Middle frontal gyrus (tissue), 1 donor: ENCODE results near the gene MT1E.

ENCODE experiments used
- DNase-seq: peaks from one replicate; pipeline ENCODE4 v3.0.0-alpha.2; 2015; ENCODE audit warnings: low spot score; ENCODE audit errors: extremely low spot score

MT1E gene

DNA sequence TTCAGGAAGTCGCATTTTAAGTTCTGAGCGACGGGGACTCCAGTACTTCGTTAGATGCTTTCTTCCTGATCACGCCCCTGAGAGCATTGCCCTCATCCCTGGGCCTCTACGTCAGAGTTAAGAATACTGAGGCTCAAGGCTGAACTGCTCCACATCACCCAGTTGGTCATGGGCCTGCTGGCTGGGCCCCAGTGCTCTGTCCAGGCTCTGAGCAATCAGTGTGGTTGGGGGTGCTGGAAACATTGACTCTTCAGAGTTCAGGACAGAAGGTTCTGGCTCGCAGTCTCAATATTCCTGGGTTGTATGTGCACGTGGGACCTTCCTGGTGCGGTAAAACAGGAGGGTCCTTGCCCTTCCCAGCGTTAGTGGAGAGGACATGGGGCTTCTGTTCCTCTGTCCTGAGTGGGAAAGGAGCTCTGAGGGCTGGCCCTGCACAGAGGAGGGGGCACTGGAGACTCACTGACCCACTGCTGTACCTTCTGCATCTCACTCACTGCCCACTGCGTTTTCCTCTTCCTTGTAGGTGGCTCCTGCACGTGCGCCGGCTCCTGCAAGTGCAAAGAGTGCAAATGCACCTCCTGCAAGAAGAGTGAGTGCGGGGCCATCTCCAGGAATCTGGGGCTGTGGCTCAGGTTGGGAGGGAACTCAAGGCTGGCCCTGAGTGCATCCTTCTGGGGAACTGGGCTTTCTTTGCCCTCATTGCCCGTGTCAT is 518 bp downstream of the MT1E start:
- DNase-seq = no peak

DNA sequence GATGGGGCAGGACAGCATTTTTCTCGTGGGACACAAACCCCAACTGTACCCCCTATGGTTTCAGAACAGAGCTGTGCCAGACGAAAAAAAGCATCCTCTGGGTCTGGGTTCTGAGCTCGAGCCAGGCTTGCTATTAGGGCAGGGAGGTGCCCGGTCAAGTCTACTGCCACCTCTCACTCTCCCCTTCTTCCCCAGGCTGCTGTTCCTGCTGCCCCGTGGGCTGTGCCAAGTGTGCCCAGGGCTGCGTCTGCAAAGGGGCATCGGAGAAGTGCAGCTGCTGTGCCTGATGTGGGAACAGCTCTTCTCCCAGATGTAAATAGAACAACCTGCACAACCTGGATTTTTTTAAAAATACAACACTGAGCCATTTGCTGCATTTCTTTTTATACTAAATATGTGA is 1.1 kb downstream of the MT1E start:
- DNase-seq = no peak

DNA sequence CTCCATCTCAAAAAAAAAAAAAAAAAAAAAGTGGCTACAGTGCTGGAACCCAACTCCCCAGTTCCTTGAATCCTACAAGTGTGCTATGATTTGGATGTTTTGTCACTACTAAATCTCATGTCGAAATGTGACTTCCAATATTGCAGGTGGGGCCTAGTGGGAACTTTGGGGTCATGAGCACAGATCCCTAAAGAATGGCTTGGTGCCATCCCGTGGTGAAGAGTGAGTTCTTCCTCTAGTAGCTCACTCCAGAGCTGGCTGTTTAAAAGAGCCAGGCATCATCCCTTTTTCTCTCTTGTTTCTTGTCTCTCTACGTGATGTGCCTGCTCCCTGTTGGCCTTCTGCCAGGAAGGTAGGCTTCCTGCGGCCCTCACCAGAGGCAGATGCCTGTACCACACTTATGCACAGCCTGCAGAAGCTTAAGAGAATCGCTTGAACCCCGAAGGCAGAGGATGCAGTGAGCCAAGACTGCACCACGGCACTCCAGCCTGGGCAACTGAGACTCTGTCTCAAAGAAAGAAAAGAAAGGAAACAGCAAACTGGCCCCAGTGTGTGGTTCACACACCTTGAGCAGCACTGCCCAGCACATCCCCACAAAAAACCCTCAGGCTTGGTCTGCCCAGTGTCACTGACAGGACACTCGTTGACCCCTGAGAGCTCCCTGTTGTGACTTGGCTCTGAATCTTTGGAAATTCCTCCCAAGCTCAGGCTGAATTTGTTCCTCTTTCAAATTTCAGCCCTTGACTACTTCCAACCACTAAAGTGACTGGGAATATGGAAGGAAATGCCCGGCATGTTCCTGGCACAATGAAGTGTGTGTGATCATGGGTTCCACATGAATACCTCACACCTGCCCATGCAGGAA is 3.1 kb downstream of the MT1E start:
- DNase-seq = no peak

DNA sequence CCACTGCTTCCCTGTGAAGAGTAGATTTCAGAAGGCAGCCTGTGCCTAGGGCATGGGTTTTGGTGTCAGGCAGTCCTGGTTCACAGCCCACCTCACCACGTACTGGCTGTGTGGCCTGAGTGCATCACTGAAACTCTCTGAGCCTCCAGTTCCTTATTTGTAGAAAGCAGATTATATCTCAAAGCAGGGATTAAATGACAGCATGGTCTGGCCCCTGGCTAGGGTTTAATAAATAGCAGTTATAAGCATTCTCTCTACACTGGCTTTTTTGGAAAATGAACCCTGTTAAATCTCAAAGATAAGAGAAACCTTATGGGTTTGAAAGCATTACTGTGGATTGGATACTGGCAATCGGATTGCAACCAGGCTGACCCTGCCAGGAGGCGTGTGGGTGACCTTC is 4.0 kb downstream of the MT1E start:
- no peak for DNase-seq

DNA sequence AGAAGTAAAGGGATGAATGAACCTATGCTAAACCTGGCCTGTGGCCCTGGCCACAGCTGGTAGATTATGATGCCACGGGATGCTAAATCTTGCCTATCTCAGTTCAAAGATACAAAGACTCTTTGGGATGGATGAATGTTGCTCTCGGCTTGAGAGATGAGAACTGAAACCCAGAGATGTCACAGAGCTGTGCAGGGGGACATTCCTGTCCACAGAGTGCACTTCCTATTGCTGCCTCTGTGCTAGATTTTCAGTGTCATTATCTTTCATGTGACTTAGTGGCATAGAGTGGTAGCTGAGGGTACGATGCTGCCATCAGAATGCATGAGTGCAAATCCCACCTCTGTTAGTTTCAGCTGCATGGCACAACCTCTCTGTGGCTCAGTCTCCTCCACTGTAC is 4.6 kb downstream of the MT1E start:
- DNase-seq = no peak

DNA sequence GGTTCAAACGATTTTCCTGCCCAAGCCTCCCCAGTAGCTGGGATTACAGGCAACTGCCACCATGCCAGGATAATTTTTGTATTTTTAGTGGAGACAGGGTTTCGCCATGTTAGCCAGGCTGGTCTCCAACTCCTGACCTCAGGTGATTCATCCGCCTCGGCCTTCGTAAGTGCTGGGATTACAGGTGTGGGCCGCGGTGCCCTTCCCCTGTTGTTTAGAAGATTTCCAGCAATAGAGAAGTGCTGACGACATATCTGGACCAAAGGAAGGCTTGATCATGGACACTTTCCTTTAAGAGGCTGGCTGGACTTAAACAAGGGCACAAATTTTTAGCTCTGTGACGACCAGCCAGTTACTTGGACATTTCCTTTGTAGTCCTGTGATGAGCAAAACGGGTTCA is 5.6 kb downstream of the MT1E start:
- no peak for DNase-seq

DNA sequence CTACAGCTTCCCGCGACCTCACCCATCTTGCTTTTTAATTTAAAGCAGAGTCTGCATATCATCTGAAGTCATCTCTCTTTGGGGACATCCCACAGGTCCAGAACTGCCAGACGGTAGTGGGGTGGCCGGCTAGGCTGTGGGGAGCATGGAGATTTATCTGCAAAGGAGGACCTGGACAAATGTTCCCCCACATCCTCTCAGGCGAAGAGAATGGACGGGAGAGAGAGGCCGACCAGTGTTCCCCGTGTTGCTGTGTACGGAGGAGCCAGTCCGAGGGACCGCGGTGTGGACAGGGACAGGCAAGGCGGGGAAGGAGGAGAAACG is 6.2 kb downstream of the MT1E start:
- DNase-seq = no peak

DNA sequence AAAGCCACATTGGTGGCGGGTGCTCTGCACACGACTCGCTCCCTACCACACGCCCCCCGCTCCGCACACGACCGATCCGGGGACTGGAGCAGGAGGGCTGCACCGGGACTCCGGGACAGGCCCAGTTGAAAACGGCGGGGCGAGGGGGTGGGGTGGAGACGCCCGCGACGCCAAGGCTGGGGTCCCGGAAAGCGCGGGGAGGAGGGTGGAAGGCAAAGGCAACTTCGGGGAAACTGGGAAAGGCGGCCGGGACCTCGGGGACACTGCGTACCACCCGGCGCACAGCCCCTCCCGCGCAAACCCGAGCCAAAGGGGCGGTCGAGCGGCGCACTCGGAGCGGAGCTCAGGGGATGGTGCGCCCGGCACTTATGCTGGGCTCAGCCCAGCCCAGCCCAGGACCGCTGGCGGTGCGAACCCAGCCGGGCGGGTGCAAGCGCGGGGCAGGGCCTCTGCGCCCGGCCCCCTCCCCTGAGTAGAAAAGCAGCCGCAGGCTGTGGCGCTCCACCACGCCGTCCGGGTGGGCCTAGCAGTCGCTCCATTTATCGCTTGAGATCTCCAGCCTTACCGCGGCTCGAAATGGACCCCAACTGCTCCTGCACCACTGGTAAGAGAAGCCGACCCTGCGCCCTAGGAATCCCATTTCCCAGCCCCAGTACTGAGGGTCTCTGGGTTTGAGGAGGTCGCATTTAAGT is 6.7 kb downstream of the MT1E start, which contains the start of gene MT1M:
TSS of gene MT1M (plus strand) at position 504 of the 692 bp plus-strand sequence. CDS start at position 577, 73 bp downstream.
- DNase-seq = no peak

DNA sequence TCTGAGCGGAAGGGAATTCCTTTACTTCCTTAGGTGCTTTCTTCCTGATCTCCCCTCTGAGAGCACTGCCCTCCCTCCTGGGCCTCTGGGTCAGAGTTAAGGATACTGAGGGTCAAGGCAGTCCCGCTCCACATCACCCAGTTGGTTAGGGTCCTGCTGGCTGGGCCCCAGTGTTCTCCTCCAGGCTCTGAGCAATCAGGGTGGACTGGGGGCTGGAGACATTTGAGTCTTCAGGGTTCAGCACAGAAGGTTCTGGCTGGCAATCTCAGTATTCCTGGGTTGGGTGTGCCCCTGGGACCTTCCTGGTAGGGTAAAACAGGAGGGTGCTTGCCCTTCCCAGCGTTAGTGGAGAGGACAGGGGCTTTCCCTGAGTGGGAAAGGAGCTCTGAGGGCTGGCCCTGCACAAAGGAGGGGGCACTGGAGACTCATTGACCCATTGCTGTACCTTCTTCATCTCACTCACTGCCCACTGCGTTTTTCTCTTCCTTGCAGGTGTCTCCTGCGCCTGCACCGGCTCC is 7.3 kb downstream of the MT1E start:
- no peak for DNase-seq

DNA sequence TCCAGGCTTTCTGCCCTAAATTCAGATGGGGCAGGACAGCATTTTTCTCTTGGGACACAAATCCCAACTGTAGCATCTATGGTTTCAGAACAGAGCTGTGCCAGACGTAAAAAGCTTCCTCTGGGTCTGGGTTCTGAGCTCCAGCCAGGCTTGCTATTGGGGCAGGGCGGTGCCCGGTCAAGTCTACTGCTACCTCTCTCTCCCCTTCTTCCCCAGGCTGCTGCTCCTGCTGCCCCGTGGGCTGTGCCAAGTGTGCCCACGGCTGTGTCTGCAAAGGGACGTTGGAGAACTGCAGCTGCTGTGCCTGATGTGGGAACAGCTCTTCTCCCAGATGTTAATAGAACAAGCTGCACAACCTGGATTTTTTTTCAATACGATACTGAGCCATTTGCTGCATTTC is 8.0 kb downstream of the MT1E start:
- DNase-seq = no peak

DNA sequence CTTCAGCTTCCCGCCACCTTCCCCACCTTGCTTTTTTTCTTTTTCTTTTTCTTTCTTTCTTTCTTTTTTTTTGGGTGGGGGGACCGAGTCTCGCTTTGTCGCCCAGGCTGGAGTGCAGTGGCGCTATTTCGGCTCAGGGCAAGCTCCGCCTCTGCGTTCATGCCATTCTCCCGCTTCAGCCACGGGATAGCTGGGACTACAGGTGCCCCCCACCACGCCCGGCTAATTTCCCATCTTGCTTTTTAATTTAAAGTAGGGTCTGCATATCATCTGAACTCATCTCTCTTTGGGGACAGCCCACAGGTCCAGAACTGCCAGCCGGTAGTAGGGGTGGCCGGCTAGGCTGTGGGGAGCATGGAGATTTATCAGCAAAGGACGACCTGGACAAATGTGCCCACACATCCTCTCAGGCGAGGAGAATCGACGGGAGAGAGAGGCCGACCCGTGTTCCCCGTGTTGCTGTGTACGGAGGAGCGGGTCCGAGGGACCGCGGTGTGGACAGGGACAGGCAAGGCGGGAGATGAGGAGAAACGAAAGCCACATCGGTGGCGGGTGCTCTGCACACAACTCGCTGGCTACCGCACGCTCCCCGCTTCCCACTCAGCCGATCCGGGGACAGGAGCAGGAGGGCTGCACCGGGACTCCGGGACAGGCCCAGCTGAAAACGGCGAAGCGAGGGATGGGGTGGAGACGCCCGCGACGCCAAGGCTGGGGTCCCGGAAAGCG is 9.3 kb downstream of the MT1E start:
- no peak for DNase-seq

DNA sequence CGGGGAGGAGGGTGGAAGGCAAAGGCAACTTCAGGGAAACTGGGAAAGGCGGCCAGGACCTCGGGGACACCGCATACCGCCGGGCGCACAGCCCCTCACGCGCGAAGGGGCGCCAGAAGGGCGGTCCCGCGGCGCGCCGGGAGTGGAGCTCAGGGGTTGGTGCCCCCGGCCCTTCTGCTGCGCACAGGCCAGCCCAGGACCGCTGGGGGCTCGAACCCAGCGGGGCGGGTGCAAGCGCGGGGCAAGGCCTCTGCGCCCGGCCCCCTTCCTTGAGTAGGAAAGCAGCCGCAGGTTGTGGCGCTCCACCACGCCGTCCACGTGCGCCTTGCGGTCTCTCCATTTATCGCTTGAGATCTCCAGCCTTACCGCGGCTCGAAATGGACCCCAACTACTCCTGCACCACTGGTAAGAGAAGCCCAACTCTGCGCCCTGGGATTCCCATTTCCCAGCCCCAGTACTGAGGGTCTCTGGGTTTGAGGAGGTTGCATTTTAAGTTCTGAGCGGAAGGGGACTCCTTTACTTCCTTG is 9.9 kb downstream of the MT1E start:
- DNase-seq = no peak

DNA sequence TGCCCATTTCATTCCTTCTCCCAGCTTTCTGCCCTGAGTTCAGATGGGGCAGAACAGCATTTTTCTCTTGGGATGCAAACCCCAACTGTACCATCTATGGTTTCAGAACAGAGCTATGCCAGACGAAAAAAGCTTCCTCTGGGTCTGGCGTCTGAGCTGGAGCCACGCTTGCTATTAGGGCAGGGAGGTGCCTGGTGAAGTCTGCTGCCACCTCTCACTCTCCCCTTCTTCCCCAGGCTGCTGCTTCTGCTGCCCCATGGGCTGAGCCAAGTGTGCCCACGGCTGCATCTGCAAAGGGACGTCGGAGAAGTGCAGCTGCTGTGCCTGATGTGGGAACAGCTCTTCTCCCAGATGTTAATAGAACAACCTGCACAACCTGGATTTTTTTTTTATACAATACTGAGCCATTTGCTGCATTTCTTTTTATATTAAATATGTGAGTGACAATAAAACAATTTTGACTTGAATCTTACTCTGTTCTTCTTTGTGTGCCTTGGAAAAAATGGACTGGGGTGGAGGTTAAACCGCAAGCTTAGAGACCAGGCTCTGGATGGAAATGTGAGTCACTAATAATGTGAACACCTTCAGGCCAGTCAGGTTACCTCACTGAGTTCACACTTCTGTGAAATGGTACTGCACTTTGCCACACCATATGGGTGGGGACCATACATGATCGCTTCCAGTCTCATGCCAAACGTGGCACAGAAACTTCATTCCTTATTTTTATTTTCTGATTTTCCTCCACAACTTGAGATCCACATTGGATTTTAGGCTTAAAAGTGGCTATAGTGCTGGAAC is 11.2 kb downstream of the MT1E start:
- DNase-seq = no peak

DNA sequence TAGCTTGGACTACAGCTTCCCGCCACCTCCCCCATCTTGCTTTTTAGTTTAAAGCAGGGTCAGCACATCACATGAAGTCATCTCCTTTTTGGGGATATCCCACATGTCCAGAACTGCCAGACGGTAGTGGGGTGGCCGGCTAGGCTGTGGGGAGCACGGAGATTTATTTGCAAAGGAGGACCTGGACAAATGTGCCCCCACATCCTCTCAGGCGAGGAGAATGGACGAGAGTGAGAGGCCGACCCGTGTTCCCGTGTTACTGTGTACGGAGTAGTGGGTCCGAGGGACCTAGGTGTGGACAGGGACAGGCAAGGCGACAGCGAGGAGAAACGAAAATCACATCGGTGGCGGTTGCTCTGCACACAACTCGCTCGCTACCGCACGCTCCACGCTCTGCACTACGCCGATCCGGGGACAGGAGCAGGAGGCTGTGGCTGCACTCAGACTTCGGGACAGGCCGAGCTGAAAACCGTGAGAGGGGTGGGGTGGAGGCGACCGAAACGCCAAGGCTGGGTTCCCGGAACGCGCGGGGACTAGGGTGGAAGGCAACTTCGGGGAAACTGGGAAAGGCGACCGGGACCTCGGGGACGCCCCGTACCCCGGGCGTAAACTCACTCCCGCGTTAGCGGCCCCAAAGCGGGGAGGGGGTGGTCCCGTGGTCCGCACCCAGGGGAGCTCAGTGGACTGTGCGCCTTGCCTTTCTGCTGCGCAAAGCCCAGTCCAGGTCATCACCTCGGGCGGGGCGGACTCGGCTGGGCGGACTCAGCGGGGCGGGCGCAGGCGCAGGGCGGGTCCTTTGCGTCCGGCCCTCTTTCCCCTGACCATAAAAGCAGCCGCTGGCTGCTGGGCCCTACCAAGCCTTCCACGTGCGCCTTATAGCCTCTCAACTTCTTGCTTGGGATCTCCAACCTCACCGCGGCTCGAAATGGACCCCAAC is 12.5 kb downstream of the MT1E start, which contains the start of gene MT1A:
TSS of gene MT1A (plus strand) at position 853 of the 937 bp plus-strand sequence. CDS start at position 926, 73 bp downstream.
- DNase-seq = no peak

DNA sequence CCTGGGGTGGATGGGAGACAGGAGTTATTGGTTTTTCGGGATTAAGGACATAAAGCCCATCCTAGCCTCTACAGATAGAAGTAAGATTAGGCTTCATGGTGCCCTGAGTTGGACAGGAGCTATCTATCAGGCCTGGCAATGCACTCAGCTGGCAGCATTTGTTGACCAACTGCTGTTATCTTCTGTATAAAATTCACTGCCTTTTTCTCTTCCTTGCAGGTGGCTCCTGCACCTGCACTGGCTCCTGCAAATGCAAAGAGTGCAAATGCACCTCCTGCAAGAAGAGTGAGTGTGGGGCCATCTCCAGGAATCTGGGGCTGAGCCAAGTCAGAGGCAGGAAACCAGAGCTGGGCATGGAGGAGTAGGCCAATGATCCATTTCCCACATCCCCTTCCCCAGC is 13.5 kb downstream of the MT1E start:
- DNase-seq = no peak

DNA sequence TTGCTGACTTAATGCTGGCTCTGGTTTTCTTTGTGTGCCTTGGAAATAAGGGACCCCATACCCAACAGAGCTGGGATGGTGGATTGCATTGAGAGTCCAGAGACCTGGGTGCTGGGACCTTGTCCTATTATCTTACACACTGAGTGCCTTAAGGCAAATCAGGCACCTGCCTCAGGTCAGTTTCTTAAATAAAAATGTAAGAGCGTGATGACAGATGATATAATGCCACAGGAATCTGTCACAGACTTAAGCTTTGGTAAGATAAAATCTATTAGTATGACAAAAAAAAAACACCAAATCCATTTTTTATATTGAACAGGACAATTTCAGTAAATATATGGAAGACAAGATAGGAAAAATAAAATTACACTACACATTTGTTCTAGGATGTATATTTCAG is 14.5 kb downstream of the MT1E start:
- DNase-seq = no peak

DNA sequence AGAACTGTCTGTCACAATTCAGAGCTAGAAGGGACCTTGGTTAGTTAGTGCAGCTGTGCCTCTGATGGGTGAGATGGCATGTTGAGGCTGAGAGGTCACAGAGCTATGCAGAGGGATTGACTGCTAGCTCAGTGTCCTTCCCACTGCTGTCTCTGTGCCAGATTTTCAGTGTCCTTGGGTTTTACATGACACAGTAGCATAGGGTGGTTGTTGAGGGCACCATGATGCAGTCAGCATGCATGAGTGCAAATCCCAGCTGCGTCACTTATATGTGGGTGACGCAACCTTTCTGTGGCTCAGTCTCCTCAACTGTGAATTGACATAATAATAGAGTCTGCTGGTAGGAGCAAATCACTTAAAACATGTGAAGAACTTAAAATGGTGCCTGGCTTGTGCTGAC is 15.6 kb downstream of the MT1E start:
- no peak for DNase-seq

DNA sequence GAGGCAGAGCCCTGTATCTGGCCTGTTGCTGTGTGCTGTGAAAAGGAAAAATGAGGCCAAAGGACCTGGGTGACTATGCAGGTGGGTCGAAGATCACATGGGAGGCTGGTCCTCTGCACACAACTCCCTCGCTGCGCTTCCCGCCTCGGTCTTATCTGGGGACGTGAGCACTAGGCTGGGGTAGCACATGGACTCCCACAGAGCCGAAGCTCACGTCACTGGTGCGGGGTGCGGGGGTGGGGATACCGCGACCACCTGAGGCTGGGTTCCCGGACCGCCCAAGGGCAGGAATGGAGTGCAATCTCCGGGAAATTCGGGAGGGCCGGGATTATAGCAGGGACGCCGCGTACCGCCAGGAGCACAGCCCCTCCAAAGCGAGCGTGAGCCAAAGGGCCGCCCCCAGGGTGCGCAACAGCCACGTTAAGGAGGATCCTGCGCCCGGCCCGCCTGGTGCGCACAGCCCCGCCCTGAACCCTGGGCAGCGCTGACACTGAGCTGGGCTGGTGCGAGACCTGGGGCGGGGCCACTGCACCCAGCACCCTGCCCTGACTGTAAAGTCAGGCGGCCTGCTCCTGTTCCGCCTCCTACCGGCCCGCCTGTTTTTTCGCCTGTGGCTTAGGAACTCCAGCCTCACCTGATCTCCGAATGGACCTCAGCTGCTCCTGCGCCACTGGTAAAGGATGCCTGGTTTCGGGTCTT is 17.6 kb downstream of the MT1E start:
- DNase-seq = no peak
